Measurements from ENCODE around the gene HSPBAP1. TPM values are rescaled to one million over a fixed set of nuclear protein-coding genes. Genes with fewer than 3 reads are reported as not detected.

HSPBAP1 gene
- total RNA-seq, 4 donors from 2014 or later: 7.8 to 21.3 (median 13.3) TPM

DNA sequence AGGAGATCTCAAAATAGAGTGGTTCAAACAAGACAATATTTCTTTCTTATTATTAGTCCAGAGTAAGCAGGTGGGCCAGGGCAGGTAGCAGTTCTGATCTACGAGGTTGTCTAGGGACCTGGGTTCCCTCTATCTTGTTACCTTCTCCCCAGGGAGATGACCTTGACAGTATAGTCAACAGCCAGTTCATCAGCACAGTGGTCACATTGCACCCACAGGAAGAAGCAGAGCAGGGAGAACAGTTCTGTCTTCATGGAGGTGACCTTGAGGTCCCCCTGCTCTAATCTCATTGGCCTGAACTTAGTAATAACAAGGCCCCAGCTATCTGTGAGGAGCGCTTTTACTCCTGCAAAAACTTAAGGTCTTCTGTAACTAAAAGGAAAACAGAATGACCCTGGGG is 23.0 kb upstream of the HSPBAP1 start:
- DNase-seq (ENCODE audit: low spot score) (no peak), ATAC-seq (ENCODE audit: low FRiP score) (no peak)
- TF ChIP-seq, protein P1, sequence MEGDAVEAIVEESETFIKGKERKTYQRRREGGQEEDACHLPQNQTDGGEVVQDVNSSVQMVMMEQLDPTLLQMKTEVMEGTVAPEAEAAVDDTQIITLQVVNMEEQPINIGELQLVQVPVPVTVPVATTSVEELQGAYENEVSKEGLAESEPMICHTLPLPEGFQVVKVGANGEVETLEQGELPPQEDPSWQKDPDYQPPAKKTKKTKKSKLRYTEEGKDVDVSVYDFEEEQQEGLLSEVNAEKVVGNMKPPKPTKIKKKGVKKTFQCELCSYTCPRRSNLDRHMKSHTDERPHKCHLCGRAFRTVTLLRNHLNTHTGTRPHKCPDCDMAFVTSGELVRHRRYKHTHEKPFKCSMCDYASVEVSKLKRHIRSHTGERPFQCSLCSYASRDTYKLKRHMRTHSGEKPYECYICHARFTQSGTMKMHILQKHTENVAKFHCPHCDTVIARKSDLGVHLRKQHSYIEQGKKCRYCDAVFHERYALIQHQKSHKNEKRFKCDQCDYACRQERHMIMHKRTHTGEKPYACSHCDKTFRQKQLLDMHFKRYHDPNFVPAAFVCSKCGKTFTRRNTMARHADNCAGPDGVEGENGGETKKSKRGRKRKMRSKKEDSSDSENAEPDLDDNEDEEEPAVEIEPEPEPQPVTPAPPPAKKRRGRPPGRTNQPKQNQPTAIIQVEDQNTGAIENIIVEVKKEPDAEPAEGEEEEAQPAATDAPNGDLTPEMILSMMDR (IDR thresholded peaks at IDR 0.05): no peak

DNA sequence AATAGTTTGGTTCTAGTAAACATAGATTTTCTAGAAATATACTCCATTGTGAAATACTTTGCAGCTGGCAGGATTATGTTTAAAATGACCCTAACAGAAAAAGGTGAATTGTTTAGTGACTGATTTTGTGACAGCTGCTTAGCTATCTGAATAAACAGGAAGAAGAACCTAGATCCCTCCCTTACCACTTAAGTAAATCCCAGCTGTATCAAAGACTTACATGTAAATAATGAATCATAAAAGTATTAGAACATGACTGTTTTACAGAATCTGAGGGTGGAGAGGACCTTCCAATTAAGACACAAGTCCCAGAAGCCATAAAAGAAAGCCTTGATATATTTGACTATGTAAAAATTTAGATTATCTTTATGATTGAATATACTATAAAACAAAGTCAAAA is 17.1 kb upstream of the HSPBAP1 start:
- ATAC-seq (ENCODE audit: low FRiP score) (no peak), DNase-seq (ENCODE audit: low spot score) (no peak)
- TF ChIP-seq, protein P1 (IDR thresholded peaks at IDR 0.05): no peak

DNA sequence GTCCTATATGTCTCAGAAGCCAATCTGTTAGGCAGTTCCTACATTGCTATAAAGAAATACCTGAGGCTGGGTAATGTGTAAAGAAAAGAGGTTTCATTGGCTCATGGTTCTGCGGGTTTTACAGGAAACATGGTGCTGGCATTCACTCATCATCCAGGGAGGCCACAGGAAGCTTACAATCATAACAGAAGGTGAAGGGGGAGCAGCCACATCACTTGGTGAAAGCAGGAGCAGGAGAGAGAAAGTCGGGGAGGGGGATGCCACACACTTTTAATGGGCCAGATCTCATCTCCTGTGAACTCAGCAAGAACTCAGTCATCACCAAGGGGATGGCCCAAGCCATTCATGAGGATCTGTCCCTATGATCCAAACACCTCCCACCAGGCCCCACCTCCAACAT is 10.3 kb upstream of the HSPBAP1 start:
- TF ChIP-seq, protein P1 (IDR thresholded peaks at IDR 0.05): no peak
- DNase-seq (ENCODE audit: low spot score): no peak
- no peak for ATAC-seq (ENCODE audit: low FRiP score)

- TF ChIP-seq, protein P1 (IDR thresholded peaks at IDR 0.05): no peak
- DNase-seq (ENCODE audit: low spot score) (no peak), ATAC-seq (ENCODE audit: low FRiP score) (no peak)
Measured at GRCh38 chr3:122802323-122802722, 8.7 kb upstream of the HSPBAP1 start.

DNA sequence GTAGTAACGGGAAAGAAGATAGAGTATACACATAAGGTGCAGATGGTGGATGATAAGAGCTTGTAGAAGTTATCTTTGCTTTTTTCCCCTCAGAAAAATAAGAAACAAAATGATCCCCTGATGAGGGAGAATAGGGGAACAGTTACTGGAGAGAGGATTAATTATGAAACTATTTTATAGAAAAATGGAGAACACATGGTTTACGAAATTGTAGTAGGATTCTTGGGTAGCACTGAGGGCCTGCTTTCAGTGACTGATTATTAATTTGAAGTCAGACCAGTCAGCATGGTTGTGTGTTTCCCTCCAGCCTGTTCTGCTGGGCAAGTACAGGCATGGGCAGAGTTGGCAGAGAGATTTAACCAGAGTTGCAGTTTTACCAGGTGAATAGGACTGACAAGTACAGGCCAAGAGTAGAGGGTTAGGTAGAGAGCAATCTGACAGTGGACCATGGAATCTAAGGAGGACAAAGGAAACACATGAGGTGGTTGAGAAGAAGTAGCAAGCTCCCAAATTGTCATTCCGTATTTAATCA is 7.1 kb upstream of the HSPBAP1 start:
- ATAC-seq (ENCODE audit: low FRiP score) (no peak), DNase-seq (ENCODE audit: low spot score) (no peak)
- TF ChIP-seq, protein P1 (IDR thresholded peaks at IDR 0.05): no peak

- ATAC-seq (ENCODE audit: low FRiP score) (no peak), DNase-seq (ENCODE audit: low spot score) (no peak)
Measured at GRCh38 chr3:122800031-122800430, 6.4 kb upstream of the HSPBAP1 start.

GRCh38 chr3:122799322-122799721 is 5.7 kb upstream of the HSPBAP1 start:
- ATAC-seq (ENCODE audit: low FRiP score): no peak
- TF ChIP-seq, protein P1 (IDR thresholded peaks at IDR 0.05): no peak
- DNase-seq (ENCODE audit: low spot score): no peak

More at GRCh38 chr3:122800031-122800430, 6.4 kb upstream of the HSPBAP1 start:
- TF ChIP-seq, protein P1 (IDR thresholded peaks at IDR 0.05): no peak
